SK-N-SH (cell line): ENCODE results near the gene RAB23. TPM values are rescaled to one million over a fixed set of nuclear protein-coding genes. Genes with fewer than 3 reads are reported as not detected.
A peak's percentile ranks its signal among the peaks of the same experiment; 100 is the strongest.

Experiments
- CTCF ChIA-PET: fragments of 300-600, 350-600 bp; formaldehyde crosslinking; extraction: SDS; loops from one replicate; lab custom pipeline; 2021; lab: Yijun Ruan, JAX
- POLR2A ChIA-PET: fragments of 350-600 bp; sonication (Branson Sonifier 250); formaldehyde crosslinking; extraction: SDS; loops from one replicate; lab custom pipeline; 2020; ENCODE audit warnings: antibody characterized with exemption, inconsistent platforms; lab: Yijun Ruan, JAX
- DNase-seq: peaks from one replicate; pipeline ENCODE4 v3.0.0; 2012
- H2AFZ ChIP-seq: fragments of 200-600 bp; sonication (generic); 2 replicates; pipeline ENCODE4 v1.8.1; 2016; ENCODE audit warnings: antibody characterized with exemption, mild to moderate bottlenecking, low read depth
- H3F3A ChIP-seq: fragments of 200-600 bp; sonication (generic); replicated peaks from 2 replicates; pipeline ENCODE3; 2016; ENCODE audit warnings: antibody characterized with exemption, mild to moderate bottlenecking; ENCODE audit not compliant: insufficient read depth
- H3K27ac ChIP-seq, 2 experiments: fragments of 200-500 bp in 1 of 2; fragments of 200-600 bp in 1 of 2; sonication (Bioruptor generic) in 1 of 2; sonication (generic), shearing (Covaris generic) in 1 of 2; 2 replicates each; pipeline versions ENCODE4 v1.5.1 to v1.6.1; 2014 to 2016; ENCODE audit warnings: low read depth in 2 of 2, inconsistent platforms in 1 of 2, low read length in 1 of 2, mild to moderate bottlenecking in 1 of 2, mixed read lengths in 1 of 2
- H3K27me3 ChIP-seq: fragments of 200-600 bp; sonication (generic), shearing (Covaris generic); 2 replicates; pipeline ENCODE4 v1.6.1; 2016; ENCODE audit warnings: mixed run types; ENCODE audit not compliant: insufficient read depth
- H3K36me3 ChIP-seq, 2 experiments: fragments of 200-500 bp in 1 of 2; fragments of 200-600 bp in 1 of 2; sonication (Bioruptor generic) in 1 of 2; sonication (generic) in 1 of 2; replicated peaks in 1 of 2; 2 replicates each; pipeline versions ENCODE3 to v1.5.1; 2014 to 2016; ENCODE audit warnings: low read length in 1 of 2, mild to moderate bottlenecking in 1 of 2; ENCODE audit not compliant: insufficient read depth in 2 of 2, control insufficient read depth in 1 of 2
- H3K4me1 ChIP-seq, 2 experiments: fragments of 200-500 bp in 1 of 2; fragments of 200-600 bp in 1 of 2; sonication (Bioruptor generic) in 1 of 2; sonication (generic), shearing (Covaris generic) in 1 of 2; 2 replicates each; pipeline versions ENCODE4 v1.5.1 to v1.6.1; 2014 to 2016; ENCODE audit warnings: low read depth in 1 of 2, low read length in 1 of 2, mixed run types in 1 of 2; ENCODE audit not compliant: insufficient read depth in 2 of 2, control insufficient read depth in 1 of 2
- H3K4me2 ChIP-seq: fragments of 200-600 bp; sonication (generic), shearing (Covaris generic); 2 replicates; pipeline ENCODE4 v1.6.1; 2017; ENCODE audit warnings: mixed run types
- H3K4me3 ChIP-seq, 2 experiments: fragments of 200-500 bp in 1 of 2; fragments of 200-600 bp in 1 of 2; sonication (Bioruptor generic) in 1 of 2; sonication (generic), shearing (Covaris generic) in 1 of 2; 2 replicates each; pipeline versions ENCODE4 v1.5.1 to v1.8.1; 2014 to 2016; ENCODE audit warnings: low read depth in 2 of 2, inconsistent platforms in 1 of 2, low read length in 1 of 2, mild to moderate bottlenecking in 1 of 2, mixed read lengths in 1 of 2, moderate library complexity in 1 of 2
- H3K79me2 ChIP-seq: fragments of 200-600 bp; sonication (generic); 2 replicates; pipeline ENCODE4 v1.8.1; 2017; ENCODE audit warnings: mild to moderate bottlenecking; ENCODE audit not compliant: insufficient read depth
- H3K9ac ChIP-seq: fragments of 200-600 bp; sonication (generic); 2 replicates; pipeline ENCODE4 v1.6.1; 2017; ENCODE audit warnings: mixed run types
- H3K9me2 ChIP-seq: fragments of 200-600 bp; sonication (generic); 2 replicates; pipeline ENCODE4 v1.6.1; 2017; ENCODE audit warnings: mixed run types
- H3K9me3 ChIP-seq: fragments of 200-600 bp; sonication (generic); 2 replicates; pipeline ENCODE4 v1.6.1; 2017; ENCODE audit warnings: mixed run types, mild to moderate bottlenecking, moderate library complexity
- H4K20me1 ChIP-seq: fragments of 200-600 bp; sonication (generic); 2 replicates; pipeline ENCODE4 v1.6.1; 2017; ENCODE audit warnings: mild to moderate bottlenecking, mixed run types; ENCODE audit not compliant: insufficient read depth
- CHD2 ChIP-seq: fragments of 150-350 bp; IDR thresholded peaks from 2 replicates; pipeline ENCODE4 v1.6.1; 2018; ENCODE audit warnings: low read length; ENCODE audit not compliant: partially characterized antibody
- ELF1 ChIP-seq: IDR thresholded peaks from 2 replicates; pipeline ENCODE4 v1.4.0; 2012
- EP300 ChIP-seq, 2 experiments: IDR thresholded peaks; 2 replicates each; pipeline versions ENCODE4 v1.4.0 to v1.6.1; 2012; ENCODE audit warnings: borderline replicate concordance in 1 of 2, low read depth in 1 of 2, low read length in 1 of 2
- EZH2phosphoT487 ChIP-seq: fragments of 200-600 bp; sonication (generic); IDR thresholded peaks from 2 replicates; pipeline ENCODE4 v1.6.1; 2017; ENCODE audit warnings: low read depth, mixed run types, mild to moderate bottlenecking, antibody characterized with exemption, moderate library complexity, borderline replicate concordance
- FOSL2 ChIP-seq: IDR thresholded peaks from 2 replicates; pipeline ENCODE4 v1.4.0; 2012; ENCODE audit warnings: low read depth, mild to moderate bottlenecking, moderate library complexity, borderline replicate concordance
- FOXM1 ChIP-seq: IDR thresholded peaks from 2 replicates; pipeline ENCODE4 v1.4.0; 2012; ENCODE audit warnings: low read depth, mild to moderate bottlenecking
- IRF3 ChIP-seq: fragments of 150-350 bp; IDR thresholded peaks from 2 replicates; pipeline ENCODE4 v1.6.1; 2016; ENCODE audit warnings: mild to moderate bottlenecking, low read depth, low read length
- JUND ChIP-seq: IDR thresholded peaks from 2 replicates; pipeline ENCODE4 v1.4.0; 2012
- MEF2A ChIP-seq: IDR thresholded peaks from 2 replicates; pipeline ENCODE4 v1.4.0; 2012; ENCODE audit warnings: low read depth, borderline replicate concordance
- NFIC ChIP-seq: IDR thresholded peaks from 2 replicates; pipeline ENCODE4 v1.4.0; 2012; ENCODE audit warnings: borderline replicate concordance
- PBX3 ChIP-seq: IDR thresholded peaks from 2 replicates; pipeline ENCODE4; 2012
- RAD21 ChIP-seq: IDR thresholded peaks from 2 replicates; pipeline ENCODE4 v1.6.1; 2012; ENCODE audit warnings: mild to moderate bottlenecking, low read length
- REST ChIP-seq: IDR thresholded peaks from 2 replicates; pipeline ENCODE4 v1.6.1; 2012; ENCODE audit warnings: mild to moderate bottlenecking, low read depth, low read length, moderate library complexity
- RXRA ChIP-seq: IDR thresholded peaks from 2 replicates; pipeline ENCODE4 v1.4.0; 2012; ENCODE audit warnings: low read depth, mild to moderate bottlenecking, borderline replicate concordance
- SMC3 ChIP-seq: IDR thresholded peaks from 2 replicates; pipeline ENCODE4 v1.6.1; 2012; ENCODE audit warnings: low read depth, low read length, improper control_type of control experiment
- TCF12 ChIP-seq: IDR thresholded peaks from 2 replicates; pipeline ENCODE4 v1.4.0; 2012
- TEAD4 ChIP-seq: IDR thresholded peaks from 2 replicates; pipeline ENCODE4 v1.4.0; 2012; ENCODE audit warnings: mild to moderate bottlenecking, borderline replicate concordance; ENCODE audit not compliant: insufficient read depth
- USF1 ChIP-seq: IDR thresholded peaks from 2 replicates; pipeline ENCODE4 v1.4.0; 2012; ENCODE audit warnings: low read depth, borderline replicate concordance
- ZBTB33 ChIP-seq: IDR thresholded peaks from 2 replicates; pipeline ENCODE4 v1.4.0; 2012; ENCODE audit warnings: low read depth, borderline replicate concordance
- WGBS: methylation state at CpG from one replicate; pipeline ENCODE4 v1.1.6; 2017; ENCODE audit warnings: low lambda C conversion rate; 5-methylcytosine and 5-hydroxymethylcytosine counted together
- polyA plus RNA-seq, 3 experiments: library from polyadenylated mRNA; depleted of rRNA; stranded (reverse); fragments of >200 nt; gene quantifications; 2 replicates each; pipeline ENCODE4 v1.2.3, GENCODE V29; 2012

Gene RAB23
- polyA plus RNA-seq, 1 of the 3 experiments (the other 2 are of a cell fraction): 6.6 TPM

- TF ChIP-seq USF1 (no peak), TCF12 (peak; percentile 79), FOXM1 (no peak), ELF1 (no peak), REST (no peak), EZH2phosphoT487 (no peak), RXRA (no peak; the same call in 1 of the 2 replicates)
Observed at GRCh38 chr6:57267586-57268293, 45.6 kb upstream of the RAB23 start (continued).

GRCh38 chr6:57265755-57266221 is 43.7 kb upstream of the RAB23 start:
- no peaks in the 10 kb centered on the region for H3K9me3 ChIP-seq
- peak overlapping the region; percentile 50; the same call in 1 of the 2 replicates for H3K9ac ChIP-seq
- H3K27me3 ChIP-seq: no peaks in the 10 kb centered on the region
- no peaks in the 10 kb centered on the region for H3K9me2 ChIP-seq
- H3K4me1 ChIP-seq: peaks cover 0 to 16% of the 10 kb centered on the region in 2 experiments
- TF ChIP-seq TCF12 (peak; percentile 76), TEAD4 (no peak), SMC3 (no peak), NFIC (peak; percentile 73; the same call in 1 of the 2 replicates), ELF1 (0 out of 2 replicates have a peak, but pooled peaks have one; percentile 10), PBX3 (peak; percentile 86), FOXM1 (0 out of 2 replicates have a peak, but pooled peaks have one; percentile 56), JUND (peak; percentile 56), CHD2 (no peak), MEF2A (peak; percentile 90), ZBTB33 (peak; percentile 21; the same call in 1 of the 2 replicates), FOSL2 (peak; percentile 77), RXRA (peak; percentile 51; the same call in 1 of the 2 replicates), EP300 (IDR thresholded peaks at IDR 0.05; ENCODE audit: borderline replicate concordance in 1 of 2, low read depth in 1 of 2, low read length in 1 of 2) (peak; percentile 26 to 77; a peak in 3 of 4 replicates), RAD21 (no peak), IRF3 (no peak)
- H3F3A ChIP-seq: peaks cover 56% of the 10 kb centered on the region
- no peak for DNase-seq
- no peaks in the 10 kb centered on the region for H4K20me1 ChIP-seq
- peak overlapping the region; percentile 85 to 95; a peak in 3 of 4 replicates for H3K27ac ChIP-seq
- H2AFZ ChIP-seq: no peak overlapping the region
- H3K79me2 ChIP-seq: no peaks in the 10 kb centered on the region
- peak overlapping the region; percentile 60; the same call in 1 of the 2 replicates for H3K4me2 ChIP-seq
- no peaks in the 10 kb centered on the region for H3K36me3 ChIP-seq
- WGBS: 16% methylated on average over 1 of the region's 1 CpG
- peak overlapping the region in 1 of 2 experiments; percentile 8; a peak in 1 of 4 replicates for H3K4me3 ChIP-seq
- CTCF ChIA-PET: interaction anchor here (0.8 to 3.9 kb wide), 3 partner anchors 50 to 361 kb away, joined by 3 to 29 read pairs (median 3); partner anchors contain the start of gene PRIM2
- POLR2A ChIA-PET: no interaction called here
